HepG2 (cell line): Measurements from ENCODE around the gene FIBP. TPM values are rescaled to one million over a fixed set of nuclear protein-coding genes. Genes with fewer than 3 reads are reported as not detected.

Experiments used
- ATF4 ChIP-seq, 2 experiments: fragments of 450-650 bp in 1 of 2; sonication (generic) in 1 of 2; formaldehyde crosslinking; IDR thresholded peaks; 2 replicates each; pipeline versions ENCODE4 v1.5.0 to v1.8.0; 2020 to 2022; ENCODE audit warnings: mild to moderate bottlenecking in 1 of 2, missing genetic modification reagents in 1 of 2
- ATF7-NPFF ChIP-seq: sonication (generic); formaldehyde crosslinking; IDR thresholded peaks from 2 replicates; pipeline ENCODE4 v1.8.1; 2023; ENCODE audit warnings: mild to moderate bottlenecking, low read depth, missing genetic modification reagents, moderate library complexity
- CTCF ChIP-seq: sonication (generic); formaldehyde crosslinking; IDR thresholded peaks from 2 replicates; pipeline ENCODE4 v1.5.0; 2020; ENCODE audit warnings: mild to moderate bottlenecking, missing genetic modification reagents, moderate library complexity
- DR1 ChIP-seq: sonication (generic); formaldehyde crosslinking; IDR thresholded peaks from 2 replicates; pipeline ENCODE4 v1.8.0; 2021; ENCODE audit warnings: mild to moderate bottlenecking, missing genetic modification reagents, inconsistent platforms
- FOXA1 ChIP-seq, 2 experiments: fragments of 450-650 bp in 1 of 2; sonication (generic) in 1 of 2; formaldehyde crosslinking in 1 of 2; IDR thresholded peaks; 2 replicates each; pipeline versions ENCODE4 v1.4.0 to v1.6.1; 2016 to 2020; ENCODE audit warnings: missing genetic modification reagents in 1 of 2
- FOXP1 ChIP-seq, 2 experiments: fragments of 450-650 bp in 1 of 2; IDR thresholded peaks; 2 replicates each; pipeline ENCODE4 v1.6.1; 2017 to 2018; ENCODE audit warnings: antibody characterized with exemption in 1 of 2
- GPBP1L1 ChIP-seq: sonication (generic); formaldehyde crosslinking; IDR thresholded peaks from 2 replicates; pipeline ENCODE4 v1.5.0; 2020; ENCODE audit warnings: mild to moderate bottlenecking, missing genetic modification reagents
- HDAC2 ChIP-seq: sonication (generic); formaldehyde crosslinking; IDR thresholded peaks from 2 replicates; pipeline ENCODE4 v1.4.0; 2020; ENCODE audit warnings: missing genetic modification reagents
- HMG20B ChIP-seq: conservative IDR thresholded peaks from 2 replicates; pipeline ENCODE4 v1.6.1; 2016; ENCODE audit warnings: missing genetic modification reagents, missing compliant biosample characterization
- NFATC3 ChIP-seq: sonication (generic); formaldehyde crosslinking; IDR thresholded peaks from 2 replicates; pipeline ENCODE4 v1.5.1; 2020; ENCODE audit warnings: mild to moderate bottlenecking, missing genetic modification reagents
- NFKBIZ ChIP-seq: IDR thresholded peaks from 2 replicates; pipeline ENCODE4 v1.6.1; 2018; ENCODE audit warnings: missing genetic modification reagents, missing compliant biosample characterization
- PHB2 ChIP-seq: fragments of 450-650 bp; IDR thresholded peaks from 2 replicates; pipeline ENCODE4 v1.6.1; 2018; ENCODE audit not compliant: partially characterized antibody
- SP2 ChIP-seq: sonication (generic); formaldehyde crosslinking; IDR thresholded peaks from 2 replicates; pipeline ENCODE4 v1.5.1; 2020; ENCODE audit warnings: mild to moderate bottlenecking, missing genetic modification reagents
- TAF1 ChIP-seq: sonication (generic); formaldehyde crosslinking; IDR thresholded peaks from 2 replicates; pipeline ENCODE4 v1.4.0; 2020; ENCODE audit warnings: missing genetic modification reagents
- TBX3 ChIP-seq: fragments of 450-650 bp; IDR thresholded peaks from 2 replicates; pipeline ENCODE4 v1.6.1; 2017; ENCODE audit warnings: antibody characterized with exemption, mild to moderate bottlenecking, inconsistent platforms, borderline replicate concordance
- ZFP41 ChIP-seq: sonication (generic); formaldehyde crosslinking; IDR thresholded peaks from 2 replicates; pipeline ENCODE4 v1.4.0; 2020; ENCODE audit warnings: mild to moderate bottlenecking, missing genetic modification reagents, borderline replicate concordance
- ZNF225 ChIP-seq: sonication (generic); formaldehyde crosslinking; IDR thresholded peaks from 2 replicates; pipeline ENCODE4 v1.4.0; 2020; ENCODE audit warnings: mild to moderate bottlenecking, missing genetic modification reagents
- ZNF333 ChIP-seq: sonication (generic); formaldehyde crosslinking; IDR thresholded peaks from 2 replicates; pipeline ENCODE4 v1.4.0; 2020; ENCODE audit warnings: mild to moderate bottlenecking, missing genetic modification reagents, borderline replicate concordance
- ZNF460 ChIP-seq: sonication (generic); formaldehyde crosslinking; IDR thresholded peaks from 2 replicates; pipeline ENCODE4 v1.5.1; 2020; ENCODE audit warnings: missing genetic modification reagents, mild to moderate bottlenecking, borderline replicate concordance
- ZNF564 ChIP-seq: sonication (generic); formaldehyde crosslinking; IDR thresholded peaks from 2 replicates; pipeline ENCODE4 v1.8.1; 2023; ENCODE audit warnings: mild to moderate bottlenecking, missing genetic modification reagents
- ZNF687 ChIP-seq: sonication (generic); formaldehyde crosslinking; IDR thresholded peaks from 2 replicates; pipeline ENCODE4 v1.5.1; 2020; ENCODE audit warnings: mild to moderate bottlenecking, missing genetic modification reagents, moderate library complexity
- ZSCAN12 ChIP-seq: sonication (generic); formaldehyde crosslinking; IDR thresholded peaks from 2 replicates; pipeline ENCODE4 v1.9.0; 2021; ENCODE audit warnings: mild to moderate bottlenecking, missing genetic modification reagents
- polyA plus RNA-seq, 8 experiments: library from polyadenylated mRNA; depleted of rRNA in 3 of 8; stranded (reverse) in 7 of 8; unstranded in 1 of 8; fragments of >200 nt; fragmentation: Illumina TruSeq in 4 of 8; extraction: Trizol in 4 of 8; gene quantifications; 2 replicates each; pipeline versions ENCODE4 v1.2.1 to v1.2.3, GENCODE V29; 2011 to 2016; ENCODE audit warnings: low read depth in 4 of 8, missing spikeins in 1 of 8, mixed read lengths in 1 of 8; ENCODE audit not compliant: insufficient read depth in 1 of 8
- total RNA-seq, 5 experiments: library from RNA; depleted of rRNA; stranded (reverse); fragments of >200 nt; fragmentation: Illumina TruSeq; extraction: Trizol; gene quantifications; 2 replicates each; pipeline ENCODE4 v1.2.3, GENCODE V29; 2016; ENCODE audit warnings: low read depth in 1 of 5

FIBP gene
- total and polyA plus RNA-seq, 2 of the 13 experiments (the other 11 are each of a cell fraction or from before 2014, with no cell fraction given) = 42.9 to 62.1 TPM

- TF ChIP-seq ZNF333 (CRISPR knock-in tag) (peak; percentile 4; the same call in 1 of the 2 replicates), ZNF687 (CRISPR knock-in tag) (peak; percentile 97), ZSCAN12 (no peak), HMG20B (no peak), FOXA1 (IDR thresholded peaks at IDR 0.05) (no peak), FOXA1 (CRISPR knock-in tag; IDR thresholded peaks at IDR 0.05) (no peak), ATF7-NPFF (CRISPR knock-in tag) (peak; percentile 73), ATF4 (CRISPR knock-in tag; IDR thresholded peaks at IDR 0.05) (peak in 1 of 2 experiments; percentile 58; a peak in 1 of 4 replicates), NFKBIZ (CRISPR knock-in tag) (peak; percentile 45; the same call in 1 of the 2 replicates), ZNF564 (no peak), NFATC3 (CRISPR knock-in tag) (no peak), TAF1 (peak; percentile 51), TBX3 (no peak), ZNF460 (CRISPR knock-in tag) (no peak), GPBP1L1 (CRISPR knock-in tag) (no peak), PHB2 (no peak), ZFP41 (CRISPR knock-in tag) (no peak), DR1 (CRISPR knock-in tag) (no peak; the same call in 1 of the 2 replicates), SP2 (CRISPR knock-in tag) (no peak), ZNF225 (CRISPR knock-in tag) (no peak), HDAC2 (peak; percentile 66; the same call in 1 of the 2 replicates), CTCF (CRISPR knock-in tag) (peak; percentile 51), FOXP1 (IDR thresholded peaks at IDR 0.05) (no peak), FOXP1 (CRISPR knock-in tag; IDR thresholded peaks at IDR 0.05) (no peak)
These were observed 11.3 kb upstream of the FIBP start (continued) for GRCh38 chr11:65899356-65900124.
